MM.1S (cell line): ENCODE results near the gene GATB.

Source experiments
- DNase-seq: peaks from one replicate; pipeline ENCODE4 v3.0.0-alpha.2; 2015
- H2AFZ ChIP-seq: fragments of 300-600 bp; sonication (generic); 2 replicates; pipeline ENCODE4 v1.6.0; 2016; ENCODE audit warnings: antibody characterized with exemption, low read length
- H3F3A ChIP-seq: fragments of 300-600 bp; sonication (generic); 2 replicates; pipeline ENCODE4 v1.6.1; 2016; ENCODE audit warnings: mild to moderate bottlenecking, antibody characterized with exemption, low read length, moderate library complexity, mixed read lengths; ENCODE audit not compliant: insufficient read depth
- H3K27ac ChIP-seq: fragments of 300-600 bp; sonication (generic); 2 replicates; pipeline ENCODE4 v1.5.1; 2016; ENCODE audit warnings: mild to moderate bottlenecking, low read length
- H3K27me3 ChIP-seq: fragments of 300-600 bp; sonication (generic); replicated peaks from 2 replicates; pipeline ENCODE4 v1.6.0; 2016; ENCODE audit warnings: low read length; ENCODE audit not compliant: insufficient read depth
- H3K36me3 ChIP-seq: fragments of 300-600 bp; sonication (generic); replicated peaks from 2 replicates; pipeline ENCODE4 v1.6.1; 2016; ENCODE audit warnings: mild to moderate bottlenecking, low read length, mixed read lengths; ENCODE audit not compliant: insufficient read depth
- H3K4me1 ChIP-seq: fragments of 300-600 bp; sonication (generic); 2 replicates; pipeline ENCODE4 v1.6.1; 2016; ENCODE audit warnings: low read length, mixed read lengths
- H3K4me2 ChIP-seq: fragments of 300-600 bp; sonication (generic); 2 replicates; pipeline ENCODE4 v1.6.0; 2016; ENCODE audit warnings: low read depth, low read length
- H3K4me3 ChIP-seq: fragments of 300-600 bp; sonication (generic); 2 replicates; pipeline ENCODE4 v1.5.1; 2016; ENCODE audit warnings: low read length, mixed read lengths
- H3K79me2 ChIP-seq: fragments of 300-600 bp; sonication (generic); 2 replicates; pipeline ENCODE4 v1.6.1; 2016; ENCODE audit warnings: mixed run types, low read length, mixed read lengths
- H3K9ac ChIP-seq: fragments of 300-600 bp; sonication (generic); 2 replicates; pipeline ENCODE4 v1.6.1; 2016; ENCODE audit warnings: low read length, mixed read lengths
- H3K9me2 ChIP-seq: fragments of 300-600 bp; sonication (generic); replicated peaks from 2 replicates; pipeline ENCODE4 v1.6.1; 2016; ENCODE audit warnings: mild to moderate bottlenecking, low read length, mixed read lengths; ENCODE audit not compliant: insufficient read depth
- H3K9me3 ChIP-seq: fragments of 300-600 bp; sonication (generic); replicated peaks from 2 replicates; pipeline ENCODE4 v1.6.1; 2016; ENCODE audit warnings: mild to moderate bottlenecking, low read length, mixed read lengths; ENCODE audit not compliant: insufficient read depth
- H4K20me1 ChIP-seq: fragments of 300-600 bp; sonication (generic); 2 replicates; pipeline ENCODE4 v1.6.1; 2016; ENCODE audit warnings: mild to moderate bottlenecking, low read length, moderate library complexity, mixed read lengths; ENCODE audit not compliant: insufficient read depth
- EZH2 ChIP-seq: fragments of 300-600 bp; sonication (generic); optimal IDR thresholded peaks from 2 replicates; pipeline ENCODE3; 2017; ENCODE audit warnings: low read depth, mild to moderate bottlenecking, antibody characterized with exemption, low read length, mixed read lengths
- EZH2phosphoT487 ChIP-seq: fragments of 300-600 bp; sonication (generic); IDR thresholded peaks from 2 replicates; pipeline ENCODE4 v1.6.1; 2018; ENCODE audit warnings: antibody characterized with exemption, low read length
- TF ChIP-seq, protein P1 (sequence below): fragments of 300-600 bp; sonication (generic); IDR thresholded peaks from 2 replicates; pipeline ENCODE4 v1.5.1; 2016; ENCODE audit warnings: antibody characterized with exemption, low read length, mixed read lengths

The GATB gene

GRCh38 chr4:151796106-151796505, 35.3 kb upstream of the GATB start:
- Histone ChIP-seq H3K79me2 (no peaks in the 10 kb centered on the region), H3K27me3 (no peaks in the 10 kb centered on the region), H3F3A (peaks cover 10% of the 10 kb centered on the region; the same call in 1 of the 2 replicates)

DNA sequence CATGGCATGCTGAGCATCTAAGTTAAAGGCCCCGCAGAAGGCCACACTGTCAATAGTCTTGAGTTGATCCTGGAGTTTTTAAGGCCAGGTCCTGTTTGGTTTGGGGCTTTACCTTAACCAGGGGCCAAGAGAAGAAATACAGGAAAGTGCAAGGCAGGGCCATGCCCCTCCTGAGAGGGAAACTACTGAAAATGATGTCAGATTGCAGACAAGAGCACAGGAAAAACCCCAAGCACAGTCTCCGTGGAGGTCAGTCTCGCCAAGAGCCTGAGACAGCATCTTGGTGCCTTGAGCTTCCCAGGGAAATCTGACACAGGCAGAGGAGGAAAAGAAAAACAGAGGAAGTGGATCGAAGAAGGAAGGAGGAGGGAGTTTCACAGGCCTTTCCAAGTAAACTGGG, 32.2 kb upstream of the GATB start:
- Histone ChIP-seq H3K27ac (no peak overlapping the region), H3K79me2 (no peaks in the 10 kb centered on the region), H3K9ac (no peak overlapping the region), H3K4me1 (peaks cover 5% of the 10 kb centered on the region; the same call in 1 of the 2 replicates), H3K27me3 (no peaks in the 10 kb centered on the region), H3K4me3 (no peak overlapping the region), H3K9me2 (no peaks in the 10 kb centered on the region), H3F3A (no peaks in the 10 kb centered on the region), H3K9me3 (no peaks in the 10 kb centered on the region), H3K36me3 (no peaks in the 10 kb centered on the region), H2AFZ (no peak overlapping the region), H3K4me2 (no peak overlapping the region), H4K20me1 (no peaks in the 10 kb centered on the region)
- no peak for DNase-seq
- TF ChIP-seq, protein P1, sequence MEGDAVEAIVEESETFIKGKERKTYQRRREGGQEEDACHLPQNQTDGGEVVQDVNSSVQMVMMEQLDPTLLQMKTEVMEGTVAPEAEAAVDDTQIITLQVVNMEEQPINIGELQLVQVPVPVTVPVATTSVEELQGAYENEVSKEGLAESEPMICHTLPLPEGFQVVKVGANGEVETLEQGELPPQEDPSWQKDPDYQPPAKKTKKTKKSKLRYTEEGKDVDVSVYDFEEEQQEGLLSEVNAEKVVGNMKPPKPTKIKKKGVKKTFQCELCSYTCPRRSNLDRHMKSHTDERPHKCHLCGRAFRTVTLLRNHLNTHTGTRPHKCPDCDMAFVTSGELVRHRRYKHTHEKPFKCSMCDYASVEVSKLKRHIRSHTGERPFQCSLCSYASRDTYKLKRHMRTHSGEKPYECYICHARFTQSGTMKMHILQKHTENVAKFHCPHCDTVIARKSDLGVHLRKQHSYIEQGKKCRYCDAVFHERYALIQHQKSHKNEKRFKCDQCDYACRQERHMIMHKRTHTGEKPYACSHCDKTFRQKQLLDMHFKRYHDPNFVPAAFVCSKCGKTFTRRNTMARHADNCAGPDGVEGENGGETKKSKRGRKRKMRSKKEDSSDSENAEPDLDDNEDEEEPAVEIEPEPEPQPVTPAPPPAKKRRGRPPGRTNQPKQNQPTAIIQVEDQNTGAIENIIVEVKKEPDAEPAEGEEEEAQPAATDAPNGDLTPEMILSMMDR, result no peak
- TF ChIP-seq EZH2, result no peak
- TF ChIP-seq EZH2phosphoT487, result no peak

More at GRCh38 chr4:151796106-151796505, 35.3 kb upstream of the GATB start:
- H3K27ac ChIP-seq, result no peak overlapping the region
- TF ChIP-seq, protein P1, result no peak
- TF ChIP-seq EZH2phosphoT487 (no peak), EZH2 (no peak)
- no peaks in the 10 kb centered on the region for H3K9me3 ChIP-seq
- peaks cover 25% of the 10 kb centered on the region for H3K4me1 ChIP-seq
- H3K36me3 ChIP-seq, result no peaks in the 10 kb centered on the region
- no peak overlapping the region for H2AFZ ChIP-seq
- H3K4me3 ChIP-seq, result no peak overlapping the region
- H3K9ac ChIP-seq, result no peak overlapping the region
- no peaks in the 10 kb centered on the region for H3K9me2 ChIP-seq
- H3K4me2 ChIP-seq, result no peak overlapping the region
- no peak for DNase-seq
- no peaks in the 10 kb centered on the region for H4K20me1 ChIP-seq

- Histone ChIP-seq H3K9me3 (no peaks in the 10 kb centered on the region), H3K9me2 (no peaks in the 10 kb centered on the region), H3K36me3 (no peaks in the 10 kb centered on the region), H4K20me1 (no peaks in the 10 kb centered on the region), H3K79me2 (no peaks in the 10 kb centered on the region), H3F3A (no peaks in the 10 kb centered on the region), H2AFZ (no peak overlapping the region), H3K9ac (no peak overlapping the region), H3K4me2 (no peak overlapping the region), H3K4me1 (0 out of 2 replicates have a peak, but pooled peaks cover under 1% of the 10 kb centered on the region), H3K4me3 (no peak overlapping the region), H3K27ac (no peak overlapping the region), H3K27me3 (no peaks in the 10 kb centered on the region)
- TF ChIP-seq, protein P1, result no peak
- TF ChIP-seq EZH2 (no peak), EZH2phosphoT487 (no peak)
- no peak for DNase-seq
Observed at GRCh38 chr4:151792530-151792929, 31.7 kb upstream of the GATB start.
